HG02588 (cell line): ENCODE measurements around the gene CCDC201.
"Not testable (repeated sequence)": the region's sequence is repeated elsewhere in the genome, so short reads cannot be mapped to it uniquely, and the experiment has no call there.

Experiments used
- ATAC-seq: cut with Tn5 transposase; IDR thresholded peaks from one replicate; pipeline ENCODE4 v1.9.1; 2021; ENCODE audit warnings: mild to moderate bottlenecking, moderate library complexity; ENCODE audit not compliant: unreplicated experiment

CCDC201 gene

GRCh38 chr7:45878457-45879144, 5.7 kb upstream of the CCDC201 start:
- no peak for ATAC-seq

DNA sequence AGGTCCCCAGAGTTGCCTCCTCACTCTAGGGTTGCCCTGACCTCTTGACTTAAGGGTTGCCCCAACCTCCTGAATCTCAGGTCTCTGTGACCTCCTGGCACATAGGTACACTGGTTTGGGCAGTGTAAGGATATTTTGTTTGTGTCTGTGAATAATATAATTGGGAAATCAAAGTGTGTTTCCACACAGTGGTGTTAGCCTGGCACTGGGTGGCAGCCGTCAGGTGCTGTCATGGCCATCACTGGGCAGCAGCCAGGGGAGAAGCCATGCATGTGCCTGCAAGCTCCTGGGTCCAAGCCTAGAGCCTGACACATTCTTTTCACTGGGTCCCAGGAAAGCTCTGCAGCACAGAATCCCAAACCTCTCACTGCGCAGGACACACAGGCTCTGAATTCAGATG, 3.6 kb upstream of the CCDC201 start:
- no peak for ATAC-seq

DNA sequence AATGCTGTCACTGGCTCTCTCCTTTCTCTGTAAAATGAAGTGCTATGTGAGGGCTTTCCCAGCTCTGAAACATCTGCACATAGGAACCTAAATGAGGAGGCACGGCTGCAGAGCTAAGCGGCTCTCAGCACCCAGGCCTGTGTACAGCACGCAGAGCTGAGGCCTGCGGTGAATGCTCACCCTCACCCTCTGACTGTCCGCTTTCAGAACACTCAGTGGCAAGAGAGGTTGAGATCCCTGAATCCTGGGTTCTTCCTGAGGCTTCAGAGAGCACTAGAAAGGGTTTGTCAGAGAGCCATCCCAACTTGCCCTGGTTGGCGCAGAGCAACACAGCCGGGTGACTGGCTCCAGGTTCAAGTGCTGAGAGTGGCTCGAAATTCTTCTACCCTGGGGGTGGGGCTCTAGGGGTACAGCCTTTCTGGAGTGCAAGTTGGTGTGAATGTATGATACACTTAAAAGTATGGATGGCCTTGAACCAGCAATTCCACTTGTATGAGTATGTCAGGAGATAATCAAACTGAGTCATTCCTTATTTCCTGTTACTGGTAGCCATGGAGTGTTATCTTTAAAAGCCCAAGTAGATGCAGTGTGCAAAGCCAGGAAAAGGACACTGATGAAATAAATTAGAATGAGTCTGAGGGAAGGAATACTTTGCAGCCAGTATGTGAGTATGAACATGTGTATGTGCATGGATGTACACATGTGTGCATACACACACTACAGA, 1.7 kb upstream of the CCDC201 start:
- ATAC-seq = no peak

DNA sequence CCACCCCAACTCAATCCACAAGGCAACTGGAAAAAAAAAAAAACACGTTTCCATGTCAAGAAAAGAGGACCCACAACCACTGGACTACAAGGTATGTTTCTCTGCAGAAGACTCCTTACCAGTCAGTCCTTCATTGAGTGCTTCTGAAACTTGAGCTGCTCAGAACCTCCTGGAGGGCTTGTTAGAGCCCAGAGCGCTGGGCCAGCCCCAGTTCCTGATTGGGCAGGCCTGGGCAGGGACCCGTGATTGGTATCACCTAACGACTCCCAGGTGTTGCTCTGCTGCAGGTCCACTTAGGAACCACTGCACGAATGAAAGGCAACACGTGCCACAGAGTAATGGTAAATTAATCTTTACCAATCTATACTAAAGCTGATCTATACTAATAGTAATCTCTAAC, 473 bp upstream of the CCDC201 start:
- ATAC-seq = no peak

GRCh38 chr7:45872116-45873034, 507 bp downstream of the CCDC201 start:
- no peak for ATAC-seq

GRCh38 chr7:45869426-45869825, 3.5 kb downstream of the CCDC201 start:
- ATAC-seq = no peak

- no peak for ATAC-seq
Measured at GRCh38 chr7:45867471-45867870, 5.4 kb downstream of the CCDC201 start.

DNA sequence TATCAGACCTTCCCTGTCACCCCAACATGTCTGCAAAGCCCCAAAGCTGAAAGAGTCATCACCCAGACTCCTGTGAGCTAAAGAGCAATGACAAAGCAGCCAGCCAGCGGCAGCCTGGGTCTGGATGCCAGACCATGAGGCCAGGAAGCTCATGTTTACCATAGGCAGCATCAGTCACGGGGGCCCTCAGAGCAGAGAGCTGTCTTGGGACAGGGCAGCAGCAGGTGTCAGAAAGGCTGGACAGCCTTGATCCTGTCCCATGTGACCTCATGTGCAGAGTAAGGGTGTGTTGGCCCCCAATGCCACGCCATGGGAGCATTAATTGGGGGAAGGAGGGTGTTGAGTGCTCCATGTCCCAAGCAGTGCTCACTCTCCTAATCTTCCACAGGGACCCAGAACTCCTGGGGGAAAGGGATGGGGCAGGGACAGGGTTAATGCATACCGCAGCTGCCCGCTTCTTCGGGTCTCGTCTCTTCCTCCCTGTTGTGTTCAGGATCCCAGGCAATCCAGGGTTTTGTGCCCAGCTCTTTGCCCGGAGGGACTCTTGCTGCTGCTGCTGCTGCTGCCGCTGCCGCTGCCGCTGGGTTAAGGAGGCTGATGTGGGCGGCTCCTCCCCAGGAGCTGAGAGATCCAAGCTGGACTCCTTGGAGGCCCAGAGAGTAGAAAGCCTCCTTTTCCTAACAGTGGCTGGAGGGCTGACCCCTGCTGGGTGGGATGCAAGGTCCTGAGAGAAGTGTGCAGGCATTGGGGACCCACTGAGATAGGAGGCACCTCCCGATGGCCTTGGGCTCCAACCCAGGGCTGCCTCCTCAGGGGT, 7.1 kb downstream of the CCDC201 start:
- ATAC-seq = no peak

DNA sequence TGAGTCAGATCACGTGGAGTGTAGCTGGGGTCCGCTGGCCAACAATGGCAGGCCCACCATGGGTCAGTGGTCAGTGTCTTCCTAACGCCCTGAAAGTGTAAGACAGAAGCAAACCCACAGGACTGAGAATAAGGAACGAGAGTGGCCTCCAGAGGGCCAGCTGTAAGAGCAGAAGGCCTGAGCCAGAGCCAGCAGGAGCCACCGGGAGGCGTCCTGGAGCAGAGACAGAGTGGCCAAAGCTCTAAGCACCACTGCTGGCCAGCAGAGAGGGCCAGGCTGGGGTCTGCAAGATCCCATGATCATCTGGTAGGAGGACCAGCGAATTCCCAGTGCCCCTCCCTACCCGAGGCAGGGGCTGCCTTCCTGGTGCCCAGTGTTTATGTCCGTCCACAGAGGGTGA, 9.2 kb downstream of the CCDC201 start:
- no peak for ATAC-seq

- ATAC-seq = not testable (repeated sequence)
Measured at GRCh38 chr7:45856888-45857287, 16.0 kb downstream of the CCDC201 start.

- ATAC-seq = not testable (repeated sequence)
Measured at GRCh38 chr7:45855680-45856079, 17.2 kb downstream of the CCDC201 start.

DNA sequence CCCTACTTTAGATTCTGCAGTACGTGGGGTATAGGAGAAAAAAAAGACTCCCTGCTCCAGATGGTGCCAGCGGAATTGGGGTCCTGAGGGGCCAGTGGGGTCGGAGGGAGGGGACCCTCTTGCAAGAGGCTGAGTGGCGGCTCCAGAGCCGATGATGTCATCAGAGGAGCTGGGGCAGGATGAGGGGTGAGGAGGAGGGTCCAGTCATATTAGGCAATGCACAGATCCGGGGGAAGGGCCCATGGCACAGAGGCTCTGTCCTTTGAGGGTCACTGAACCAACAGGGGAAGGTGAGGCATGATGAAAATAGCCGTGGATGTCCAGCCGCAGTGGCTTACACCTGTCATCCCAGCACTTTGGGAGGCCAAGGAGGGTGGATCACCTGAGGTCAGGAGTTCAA, 19.4 kb downstream of the CCDC201 start:
- ATAC-seq = not testable (repeated sequence)

DNA sequence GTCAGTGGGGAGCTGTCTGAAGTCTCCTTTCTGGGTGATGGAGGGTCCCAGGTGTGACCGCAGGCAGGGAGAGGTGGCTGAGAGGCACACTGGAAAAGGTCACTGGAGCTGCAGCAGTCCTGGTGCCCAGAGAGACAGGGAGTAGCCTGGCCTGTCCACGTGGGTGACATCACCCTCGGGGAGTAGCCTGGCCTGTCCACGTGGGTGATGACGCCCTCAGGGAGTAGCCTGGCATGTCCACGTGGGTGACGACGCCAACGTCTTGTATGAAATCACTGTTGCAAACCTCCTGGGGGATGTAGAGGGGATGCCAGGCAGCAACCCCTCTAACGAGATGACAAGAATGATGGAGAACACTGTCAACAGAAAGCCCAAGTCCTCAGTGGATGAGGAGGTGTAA, 19.9 kb downstream of the CCDC201 start:
- not testable (repeated sequence) for ATAC-seq

DNA sequence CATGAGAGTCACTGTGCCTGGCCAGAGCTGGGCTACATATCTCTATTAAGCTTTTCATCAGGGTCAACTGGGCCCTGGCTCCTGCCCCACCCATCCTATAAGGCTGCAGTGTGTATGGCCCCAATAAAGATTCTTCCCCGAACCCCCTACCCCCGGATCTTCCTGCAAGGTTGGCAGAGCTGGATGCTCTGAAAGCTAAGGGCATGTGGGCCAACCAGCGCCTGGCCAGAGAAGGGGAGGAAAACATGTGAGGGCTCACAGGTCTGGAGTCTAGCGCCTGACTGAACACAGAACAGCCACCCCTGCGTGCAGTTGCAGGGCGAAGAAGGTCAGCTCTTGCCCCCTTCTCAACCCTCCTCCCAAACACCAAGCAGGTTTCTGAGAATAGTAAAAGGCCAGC, 24.1 kb downstream of the CCDC201 start:
- ATAC-seq = not testable (repeated sequence)

DNA sequence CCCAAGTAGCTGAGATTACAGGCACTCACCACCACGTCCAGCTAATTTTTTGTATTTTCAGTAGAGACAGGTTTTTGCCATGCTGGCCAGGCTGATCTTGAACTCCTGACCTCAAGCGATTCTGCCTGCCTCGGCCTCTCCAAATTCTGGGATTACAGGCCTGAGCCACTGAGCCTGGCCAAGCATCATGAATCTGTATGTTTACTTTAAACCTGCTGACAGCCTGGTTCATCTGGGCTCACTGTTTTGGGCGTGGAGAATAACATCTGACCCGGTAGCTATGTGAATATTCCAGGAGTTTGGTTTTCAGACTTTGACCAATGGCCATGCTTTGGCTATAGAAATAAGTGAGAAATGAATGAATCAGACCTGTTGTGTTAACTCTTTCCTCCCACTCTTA, 26.3 kb downstream of the CCDC201 start:
- ATAC-seq = not testable (repeated sequence)

DNA sequence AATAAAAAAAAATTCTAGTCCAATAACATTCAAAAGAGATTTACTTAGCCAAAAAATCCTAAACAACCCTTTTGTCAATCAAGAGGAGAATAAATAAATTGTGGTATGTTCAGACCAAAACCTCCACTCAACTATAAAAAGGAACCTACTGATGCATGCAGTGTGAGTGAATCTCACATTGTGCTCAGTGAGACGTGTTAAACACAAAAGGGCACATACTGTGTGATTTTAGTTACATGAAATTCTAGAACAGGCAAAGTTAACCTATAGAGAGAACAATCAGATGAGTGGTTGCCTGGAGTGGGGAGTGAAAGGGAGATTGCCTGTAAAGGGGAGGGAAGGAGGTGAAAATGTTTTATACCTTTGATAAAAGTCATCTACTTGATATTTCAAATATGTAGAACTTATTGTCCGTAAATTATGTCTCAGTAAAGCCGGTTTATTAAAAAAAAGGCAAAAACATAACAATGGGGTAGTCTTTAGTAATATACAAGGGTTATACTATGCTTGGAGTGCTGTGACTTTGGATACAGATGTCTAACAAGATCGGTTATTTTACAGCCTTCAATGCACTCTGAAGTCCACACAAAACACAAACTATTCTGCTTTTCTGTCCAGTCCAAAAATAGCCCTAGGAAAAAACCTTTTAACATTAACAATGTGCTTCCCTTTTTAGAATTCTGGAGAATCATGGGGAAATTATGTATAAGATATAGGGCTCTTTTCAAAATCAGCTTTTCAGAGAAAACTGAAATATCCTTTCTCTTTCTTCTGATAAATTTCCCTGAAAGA, 30.8 kb downstream of the CCDC201 start:
- not testable (repeated sequence) for ATAC-seq

GRCh38 chr7:45838852-45839251, 34.0 kb downstream of the CCDC201 start:
- not testable (repeated sequence) for ATAC-seq

GRCh38 chr7:45832433-45833177, 40.3 kb downstream of the CCDC201 start:
- ATAC-seq = not testable (repeated sequence)

- ATAC-seq = not testable (repeated sequence)
Measured at GRCh38 chr7:45829846-45830245, 43.0 kb downstream of the CCDC201 start.
